NT2/D1 (cell line): ENCODE data around the gene HUS1B.

Experiments used
- SUZ12 ChIP-seq: IDR thresholded peaks from 2 replicates; pipeline ENCODE4 v1.6.1; 2011; ENCODE audit not compliant: insufficient read length, insufficient read depth; ENCODE audit errors: extremely low read depth
- YY1 ChIP-seq: IDR thresholded peaks from 2 replicates; pipeline ENCODE4 v1.6.1; 2011; ENCODE audit not compliant: insufficient read length, insufficient read depth
- ZNF274 ChIP-seq: IDR thresholded peaks from 2 replicates; pipeline ENCODE4 v1.6.1; 2011; ENCODE audit warnings: mild to moderate bottlenecking, low read depth, low read length

GRCh38 chr6:703552-703951, 46.7 kb upstream of the HUS1B start:
- TF ChIP-seq YY1 (no peak), ZNF274 (no peak), SUZ12 (no peak)
